GM19397 (cell line): Measurements from ENCODE around the gene MMP2.

Experiments
- ATAC-seq: cut with Tn5 transposase; IDR thresholded peaks from one replicate; pipeline ENCODE4 v1.9.1; 2021; ENCODE audit warnings: mild to moderate bottlenecking, moderate library complexity; ENCODE audit not compliant: unreplicated experiment

The MMP2 gene

GRCh38 chr16:55508941-55509931 lies 30.2 kb downstream of the MMP2 start, which contains the start of gene LPCAT2:
TSS of gene LPCAT2 (plus strand) at chr16:55509072. CDS start at chr16:55509182, 110 bp downstream.
- no peak for ATAC-seq

DNA sequence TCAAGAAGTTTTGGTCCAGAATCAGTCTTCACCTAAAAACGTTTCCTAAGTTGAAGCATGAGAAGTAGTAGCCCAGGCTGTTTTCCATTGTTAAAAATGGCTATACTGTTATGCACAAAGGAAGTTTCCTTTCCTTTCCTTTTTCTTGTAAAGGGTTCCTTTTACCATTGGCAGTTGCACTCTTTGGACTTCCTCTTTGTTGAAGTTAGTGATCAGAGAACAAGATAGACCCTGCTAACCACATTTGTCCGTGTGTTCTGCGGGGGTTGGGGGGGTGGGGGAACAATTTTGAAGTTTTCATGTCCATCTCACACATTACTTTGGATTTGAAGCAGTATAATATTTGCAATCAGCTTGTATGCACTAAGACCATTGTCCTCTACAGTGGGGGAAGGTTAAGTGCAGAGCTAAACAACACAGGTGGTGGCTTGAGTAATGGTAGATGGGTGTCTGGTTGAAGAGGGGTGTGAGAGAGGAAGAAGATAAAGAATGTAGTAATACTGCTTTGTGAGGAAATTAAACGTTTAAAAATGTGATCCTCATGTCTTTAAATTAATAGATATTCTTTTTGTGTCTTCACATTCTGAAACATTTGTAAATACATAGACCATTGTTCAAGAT lies 31.3 kb downstream of the MMP2 start:
- ATAC-seq: no peak

DNA sequence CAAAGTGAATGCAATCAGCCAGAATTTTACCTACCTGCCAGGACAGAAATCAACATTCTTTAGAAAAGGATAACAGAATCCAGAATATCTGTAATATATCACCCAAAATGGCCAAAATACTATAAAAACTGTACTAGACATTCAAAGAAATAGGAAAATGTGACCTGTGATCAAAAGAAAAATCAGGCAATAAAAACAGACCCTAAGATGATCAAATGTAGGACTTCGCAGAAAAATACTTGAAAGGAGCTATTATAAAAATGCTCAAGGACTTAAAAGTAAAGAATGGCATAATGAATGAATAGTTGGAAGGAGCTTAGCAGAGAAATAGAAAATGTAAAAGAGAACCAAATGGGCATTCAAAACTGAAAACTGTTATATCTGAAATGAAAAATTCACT lies 33.9 kb downstream of the MMP2 start:
- no peak for ATAC-seq

DNA sequence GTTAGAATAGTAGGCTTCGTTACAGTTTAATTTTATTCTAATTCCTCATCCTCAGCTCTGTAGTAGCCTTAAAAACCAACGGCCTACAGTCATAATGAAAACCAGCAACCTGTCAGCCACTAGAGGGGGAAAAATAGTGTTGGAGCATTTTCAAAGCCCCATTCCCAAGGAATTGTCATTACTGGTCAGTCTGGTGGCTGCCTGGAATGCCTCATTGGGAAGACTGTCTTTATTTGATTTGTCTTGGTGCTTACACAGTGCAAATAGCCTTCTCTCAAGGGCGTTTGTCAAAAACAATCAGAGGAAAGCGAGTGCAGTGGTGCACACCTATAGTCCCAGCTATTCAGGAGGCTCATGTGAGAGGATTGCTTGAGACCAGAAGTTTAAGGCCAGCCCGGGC lies 34.6 kb downstream of the MMP2 start:
- ATAC-seq: no peak

DNA sequence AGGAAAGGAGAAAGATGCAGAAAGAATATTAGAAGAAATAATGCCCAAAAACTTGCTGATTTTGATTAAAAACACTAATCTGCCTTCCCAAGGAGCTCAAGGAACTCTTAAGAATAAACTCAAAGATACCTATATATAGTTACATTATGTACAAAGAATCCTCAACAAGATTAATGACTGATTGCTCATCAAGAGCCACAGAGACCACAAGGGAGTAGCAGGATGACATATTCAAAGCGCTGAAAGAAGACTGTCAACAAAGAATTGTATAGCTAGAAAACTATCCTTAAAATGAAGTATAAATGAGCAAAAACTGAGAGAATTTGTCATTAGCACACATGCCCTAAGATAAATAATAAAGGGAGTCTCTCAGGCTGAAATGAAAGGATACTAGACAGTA lies 36.1 kb downstream of the MMP2 start:
- ATAC-seq: no peak

DNA sequence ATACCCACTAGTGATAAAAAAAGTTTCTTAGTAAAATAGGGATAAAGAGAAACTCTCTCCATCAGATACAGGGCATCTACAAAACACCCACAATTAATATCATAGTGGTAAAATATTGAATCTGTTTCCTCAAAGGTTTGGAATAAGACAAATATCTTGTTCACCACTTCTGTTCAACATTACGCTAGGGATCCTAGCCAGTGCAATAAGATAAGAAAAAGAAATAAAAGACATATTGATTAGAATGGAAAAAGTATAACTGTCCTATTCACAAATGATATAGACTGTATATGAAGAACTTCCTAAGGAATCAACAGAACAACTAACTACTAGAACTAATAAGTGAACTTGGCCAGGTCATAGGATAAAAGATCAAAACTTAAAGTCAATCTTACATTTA lies 42.8 kb downstream of the MMP2 start:
- no peak for ATAC-seq

- no peak for ATAC-seq
These were observed 47.4 kb downstream of the MMP2 start for GRCh38 chr16:55526441-55526840.

DNA sequence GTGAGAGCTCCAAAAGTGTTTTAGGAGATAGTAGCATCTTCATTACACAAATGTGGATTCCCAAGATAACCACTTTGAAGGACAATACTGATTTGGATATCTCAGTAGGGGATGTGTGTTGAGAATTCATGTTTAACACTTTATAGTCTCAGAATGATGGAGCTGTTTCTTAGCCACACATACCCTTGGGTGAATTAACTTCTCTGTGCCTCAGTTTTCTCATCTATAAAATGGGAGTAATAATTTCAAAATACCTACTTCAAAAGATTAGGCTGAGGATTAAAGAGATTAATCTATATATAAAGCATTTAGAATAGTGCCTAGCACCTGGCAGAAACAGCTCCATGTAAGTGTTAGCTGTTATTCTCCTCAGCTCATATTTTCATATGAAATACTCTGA lies 48.9 kb downstream of the MMP2 start:
- no peak for ATAC-seq

DNA sequence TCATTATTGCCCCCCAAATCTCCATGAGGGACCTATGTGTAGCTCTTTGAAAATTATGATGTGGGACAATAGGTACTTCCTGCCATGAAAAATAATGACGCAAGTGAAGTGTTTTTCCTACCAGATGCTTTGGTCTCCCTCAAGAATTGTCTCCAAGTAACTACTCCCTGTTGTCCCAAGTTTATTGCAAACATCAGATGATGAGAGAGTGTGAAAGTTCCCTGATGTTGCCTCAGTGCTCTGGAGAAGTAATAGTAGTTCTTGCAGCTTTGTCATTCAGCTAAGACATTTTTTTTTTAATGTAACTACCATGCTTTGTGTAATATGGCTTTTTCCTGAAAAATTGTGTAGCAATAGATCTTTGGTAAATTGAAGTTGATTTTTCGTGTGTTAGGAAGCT lies 50.0 kb downstream of the MMP2 start:
- ATAC-seq: no peak

GRCh38 chr16:55530316-55530856 lies 51.4 kb downstream of the MMP2 start:
- no peak for ATAC-seq

GRCh38 chr16:55532227-55532626 lies 53.2 kb downstream of the MMP2 start:
- no peak for ATAC-seq

GRCh38 chr16:55534756-55535155 lies 55.8 kb downstream of the MMP2 start:
- no peak for ATAC-seq

- ATAC-seq: no peak
These were observed 60.1 kb downstream of the MMP2 start for GRCh38 chr16:55539049-55539448.

DNA sequence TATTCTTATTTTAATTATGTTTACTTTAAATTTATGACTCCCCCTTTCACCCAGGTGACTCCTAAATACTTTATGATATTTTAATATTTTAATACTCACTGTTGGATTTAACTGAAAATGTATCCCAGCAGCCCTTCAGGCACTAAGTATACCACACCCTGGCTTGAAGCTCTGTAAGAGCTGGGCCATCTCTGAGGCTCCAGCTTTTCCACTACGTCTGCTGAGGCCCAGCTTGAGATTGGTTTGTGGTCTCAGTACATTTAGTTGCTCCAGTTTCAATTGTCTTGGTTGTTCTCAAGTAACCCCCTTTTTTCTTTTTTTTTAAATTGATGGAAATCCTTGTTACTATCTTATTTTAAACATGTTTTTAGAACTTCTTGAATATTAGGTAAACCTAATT lies 60.5 kb downstream of the MMP2 start:
- ATAC-seq: no peak

DNA sequence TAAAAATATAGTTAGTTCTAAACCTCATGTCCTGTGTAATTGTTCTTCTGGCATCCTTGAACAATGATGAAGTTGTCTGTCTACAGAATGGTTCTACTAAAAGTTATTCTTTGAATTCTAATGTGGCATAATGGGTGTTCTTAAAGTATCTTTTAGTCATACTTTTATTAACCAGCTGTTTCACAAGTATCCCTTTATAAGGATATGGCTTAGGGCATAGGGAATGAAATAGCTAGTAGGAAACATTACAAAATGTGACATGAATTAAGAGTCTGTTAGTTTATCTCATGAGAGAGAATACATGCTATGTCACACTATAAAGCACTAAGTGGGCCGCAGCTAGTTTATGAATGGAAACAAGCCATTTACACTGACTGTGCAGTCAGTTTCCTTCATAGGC lies 61.2 kb downstream of the MMP2 start:
- ATAC-seq: no peak

GRCh38 chr16:55542459-55543082 lies 63.6 kb downstream of the MMP2 start:
- no peak for ATAC-seq

- ATAC-seq: no peak
These were observed 64.5 kb downstream of the MMP2 start for GRCh38 chr16:55543472-55543871.

DNA sequence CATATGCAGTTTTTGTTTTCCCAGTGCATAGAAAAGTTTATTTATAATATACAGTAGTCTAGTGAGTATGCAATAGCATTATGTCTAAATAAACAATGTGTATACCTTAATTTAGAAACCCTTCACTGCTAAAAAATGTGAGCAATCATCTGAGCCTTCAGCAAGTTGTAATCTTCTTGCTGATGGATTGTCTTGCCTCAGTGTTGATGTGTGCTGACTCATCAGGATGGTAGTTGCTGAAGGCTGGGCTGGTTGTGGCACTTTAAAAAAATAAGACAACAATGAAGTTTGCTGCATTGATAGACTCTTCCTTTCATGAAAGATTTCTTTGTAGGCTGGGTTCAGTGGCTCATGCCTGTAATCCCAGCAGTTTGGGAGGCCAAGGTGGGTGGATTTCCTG lies 73.6 kb downstream of the MMP2 start:
- ATAC-seq: no peak

DNA sequence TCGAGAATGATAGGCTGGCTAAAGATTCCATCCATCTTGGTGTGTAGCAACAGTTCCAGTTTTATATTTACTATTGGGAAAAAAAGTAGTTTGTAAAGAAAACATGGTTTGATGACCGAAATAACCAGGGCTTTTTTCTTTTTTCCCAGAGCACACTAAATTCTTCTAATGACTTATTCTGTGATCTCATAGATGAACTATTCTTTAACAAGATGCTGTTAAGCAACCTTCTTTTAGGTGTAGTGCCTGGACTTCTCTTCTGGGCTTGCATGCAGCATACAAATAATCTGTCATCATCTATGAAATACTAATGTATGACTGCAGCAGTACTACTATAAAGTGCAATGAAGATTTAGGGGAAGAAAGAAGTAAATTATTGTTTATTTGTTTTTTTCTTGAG lies 76.4 kb downstream of the MMP2 start:
- no peak for ATAC-seq
